ENCODE results near the gene DNLZ. TPM values are rescaled to one million over a fixed set of nuclear protein-coding genes. Genes with fewer than 3 reads are reported as not detected.

DNLZ gene
- polyA plus RNA-seq, 1 donor from 2014 or later = 23.6 TPM

DNA sequence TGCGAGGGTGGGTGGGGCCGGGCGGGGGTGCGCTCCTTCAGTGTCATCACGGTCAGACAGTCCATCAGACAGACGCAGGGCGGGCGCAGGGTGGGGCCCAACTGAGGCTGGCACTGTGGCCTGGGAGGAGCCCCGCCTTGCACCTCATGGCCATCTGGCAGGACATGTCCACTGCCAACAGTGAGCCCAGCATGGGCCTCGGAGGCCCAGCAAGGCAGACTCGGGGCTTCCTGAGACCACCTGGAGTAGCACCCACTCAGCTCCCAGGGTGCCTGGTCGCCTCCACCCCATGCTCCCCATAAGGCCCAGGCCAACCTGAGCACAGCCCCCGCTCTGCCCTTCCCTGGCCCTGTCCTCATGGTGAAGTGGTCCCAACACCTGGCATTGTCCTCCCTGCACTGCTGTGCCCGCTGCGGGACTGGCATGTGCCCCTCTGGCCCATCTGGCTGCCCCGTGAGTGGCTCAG is 44.7 kb downstream of the DNLZ start:
- Histone ChIP-seq H3K9me3 (ENCODE audit: low read length) (peaks cover 5% of the 10 kb centered on the region), H2AFZ (ENCODE audit: low read depth, low read length) (no peak overlapping the region), H3K9me2 (ENCODE audit: insufficient read depth, low read length) (no peaks in the 10 kb centered on the region), H3K27me3 (ENCODE audit: insufficient read depth, low read depth, low read length) (no peaks in the 10 kb centered on the region), H4K20me1 (ENCODE audit: insufficient read depth) (no peaks in the 10 kb centered on the region), H3K4me2 (ENCODE audit: low read length) (no peak overlapping the region), H3K4me3 (ENCODE audit: low read length) (no peak overlapping the region), H3K36me3 (ENCODE audit: insufficient read depth, low read length) (no peaks in the 10 kb centered on the region), H3F3A (ENCODE audit: insufficient read depth, low read length, poor library complexity, severe bottlenecking) (no peaks in the 10 kb centered on the region), H3K79me2 (replicated peaks; ENCODE audit: insufficient read depth, low read length) (no peaks in the 10 kb centered on the region), H3K9ac (ENCODE audit: low read length) (no peak overlapping the region), H3K27ac (ENCODE audit: low read length) (no peak overlapping the region)
- TF ChIP-seq TAF1 (IDR thresholded peaks at IDR 0.05; ENCODE audit: low read depth) (no peak), POLR2AphosphoS5 (IDR thresholded peaks at IDR 0.05) (no peak), EZH2 (IDR thresholded peaks at IDR 0.05; ENCODE audit: borderline replicate concordance, insufficient read depth, low read length, poor library complexity, severe bottlenecking) (no peak), EP300 (conservative IDR thresholded peaks at IDR 0.05; ENCODE audit: poor library complexity, severe bottlenecking) (no peak), RAD21 (conservative IDR thresholded peaks at IDR 0.05) (no peak), SMC3 (conservative IDR thresholded peaks at IDR 0.05; ENCODE audit: poor library complexity) (no peak), MXI1 (conservative IDR thresholded peaks at IDR 0.05; ENCODE audit: poor library complexity, severe bottlenecking) (no peak)
- TF ChIP-seq, protein P1, sequence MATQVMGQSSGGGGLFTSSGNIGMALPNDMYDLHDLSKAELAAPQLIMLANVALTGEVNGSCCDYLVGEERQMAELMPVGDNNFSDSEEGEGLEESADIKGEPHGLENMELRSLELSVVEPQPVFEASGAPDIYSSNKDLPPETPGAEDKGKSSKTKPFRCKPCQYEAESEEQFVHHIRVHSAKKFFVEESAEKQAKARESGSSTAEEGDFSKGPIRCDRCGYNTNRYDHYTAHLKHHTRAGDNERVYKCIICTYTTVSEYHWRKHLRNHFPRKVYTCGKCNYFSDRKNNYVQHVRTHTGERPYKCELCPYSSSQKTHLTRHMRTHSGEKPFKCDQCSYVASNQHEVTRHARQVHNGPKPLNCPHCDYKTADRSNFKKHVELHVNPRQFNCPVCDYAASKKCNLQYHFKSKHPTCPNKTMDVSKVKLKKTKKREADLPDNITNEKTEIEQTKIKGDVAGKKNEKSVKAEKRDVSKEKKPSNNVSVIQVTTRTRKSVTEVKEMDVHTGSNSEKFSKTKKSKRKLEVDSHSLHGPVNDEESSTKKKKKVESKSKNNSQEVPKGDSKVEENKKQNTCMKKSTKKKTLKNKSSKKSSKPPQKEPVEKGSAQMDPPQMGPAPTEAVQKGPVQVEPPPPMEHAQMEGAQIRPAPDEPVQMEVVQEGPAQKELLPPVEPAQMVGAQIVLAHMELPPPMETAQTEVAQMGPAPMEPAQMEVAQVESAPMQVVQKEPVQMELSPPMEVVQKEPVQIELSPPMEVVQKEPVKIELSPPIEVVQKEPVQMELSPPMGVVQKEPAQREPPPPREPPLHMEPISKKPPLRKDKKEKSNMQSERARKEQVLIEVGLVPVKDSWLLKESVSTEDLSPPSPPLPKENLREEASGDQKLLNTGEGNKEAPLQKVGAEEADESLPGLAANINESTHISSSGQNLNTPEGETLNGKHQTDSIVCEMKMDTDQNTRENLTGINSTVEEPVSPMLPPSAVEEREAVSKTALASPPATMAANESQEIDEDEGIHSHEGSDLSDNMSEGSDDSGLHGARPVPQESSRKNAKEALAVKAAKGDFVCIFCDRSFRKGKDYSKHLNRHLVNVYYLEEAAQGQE (IDR thresholded peaks at IDR 0.05; ENCODE audit: borderline replicate concordance) = no peak
- TF ChIP-seq, protein P2, sequence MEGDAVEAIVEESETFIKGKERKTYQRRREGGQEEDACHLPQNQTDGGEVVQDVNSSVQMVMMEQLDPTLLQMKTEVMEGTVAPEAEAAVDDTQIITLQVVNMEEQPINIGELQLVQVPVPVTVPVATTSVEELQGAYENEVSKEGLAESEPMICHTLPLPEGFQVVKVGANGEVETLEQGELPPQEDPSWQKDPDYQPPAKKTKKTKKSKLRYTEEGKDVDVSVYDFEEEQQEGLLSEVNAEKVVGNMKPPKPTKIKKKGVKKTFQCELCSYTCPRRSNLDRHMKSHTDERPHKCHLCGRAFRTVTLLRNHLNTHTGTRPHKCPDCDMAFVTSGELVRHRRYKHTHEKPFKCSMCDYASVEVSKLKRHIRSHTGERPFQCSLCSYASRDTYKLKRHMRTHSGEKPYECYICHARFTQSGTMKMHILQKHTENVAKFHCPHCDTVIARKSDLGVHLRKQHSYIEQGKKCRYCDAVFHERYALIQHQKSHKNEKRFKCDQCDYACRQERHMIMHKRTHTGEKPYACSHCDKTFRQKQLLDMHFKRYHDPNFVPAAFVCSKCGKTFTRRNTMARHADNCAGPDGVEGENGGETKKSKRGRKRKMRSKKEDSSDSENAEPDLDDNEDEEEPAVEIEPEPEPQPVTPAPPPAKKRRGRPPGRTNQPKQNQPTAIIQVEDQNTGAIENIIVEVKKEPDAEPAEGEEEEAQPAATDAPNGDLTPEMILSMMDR (IDR thresholded peaks at IDR 0.05; ENCODE audit: poor library complexity, severe bottlenecking) = no peak

DNA sequence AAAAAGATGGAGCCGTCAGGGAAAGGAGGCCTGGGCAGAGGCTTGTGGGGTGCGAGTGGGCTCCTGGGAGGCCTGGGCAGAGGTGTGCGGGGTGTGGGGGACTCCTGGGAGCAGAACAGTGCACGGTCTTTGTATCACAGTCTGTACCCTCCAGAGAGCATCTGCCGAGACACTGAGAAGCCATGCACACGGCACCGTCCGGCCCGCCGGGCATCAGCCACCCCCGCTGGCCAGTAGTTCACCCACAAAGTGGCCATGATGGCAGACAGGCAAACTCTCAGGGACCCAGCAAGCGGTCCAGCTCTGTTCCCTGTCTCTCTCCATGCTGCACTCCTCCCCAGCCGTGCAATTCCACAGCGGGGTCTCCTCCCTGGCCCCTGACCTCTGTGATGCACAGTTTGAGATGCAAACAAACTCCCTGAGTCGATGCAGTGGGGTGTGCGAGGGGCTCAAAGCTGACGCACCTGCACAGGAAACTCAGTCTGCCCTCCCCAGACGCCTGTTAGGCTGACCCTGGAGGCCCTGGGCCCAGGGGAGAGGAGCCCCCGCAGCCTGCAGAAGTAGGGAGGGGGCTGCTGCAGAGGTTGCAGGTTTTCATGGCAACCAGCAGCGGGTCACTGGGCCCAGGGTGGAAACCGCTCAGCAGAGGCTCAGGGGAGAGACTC is 45.3 kb downstream of the DNLZ start:
- no peak for TF ChIP-seq POLR2AphosphoS5 (IDR thresholded peaks at IDR 0.05)
- TF ChIP-seq TAF1 (IDR thresholded peaks at IDR 0.05; ENCODE audit: low read depth) = no peak
- no peak for TF ChIP-seq MXI1 (conservative IDR thresholded peaks at IDR 0.05; ENCODE audit: poor library complexity, severe bottlenecking)
- no peak for TF ChIP-seq EP300 (conservative IDR thresholded peaks at IDR 0.05; ENCODE audit: poor library complexity, severe bottlenecking)
- TF ChIP-seq RAD21 (conservative IDR thresholded peaks at IDR 0.05) = no peak
- TF ChIP-seq, protein P2 (IDR thresholded peaks at IDR 0.05; ENCODE audit: poor library complexity, severe bottlenecking) = no peak
- no peak for TF ChIP-seq EZH2 (IDR thresholded peaks at IDR 0.05; ENCODE audit: borderline replicate concordance, insufficient read depth, low read length, poor library complexity, severe bottlenecking)
- TF ChIP-seq, protein P1 (IDR thresholded peaks at IDR 0.05; ENCODE audit: borderline replicate concordance) = no peak
- no peak for TF ChIP-seq SMC3 (conservative IDR thresholded peaks at IDR 0.05; ENCODE audit: poor library complexity)

More for the DNA sequence above, 45.3 kb downstream of the DNLZ start:
- no peak overlapping the region for H2AFZ ChIP-seq (ENCODE audit: low read depth, low read length)
- no peaks in the 10 kb centered on the region for H3K27me3 ChIP-seq (ENCODE audit: insufficient read depth, low read depth, low read length)
- H3K9me3 ChIP-seq (ENCODE audit: low read length) = peaks cover 5% of the 10 kb centered on the region
- no peak overlapping the region for H3K9ac ChIP-seq (ENCODE audit: low read length)
- no peak overlapping the region for H3K4me2 ChIP-seq (ENCODE audit: low read length)
- no peak overlapping the region for H3K4me3 ChIP-seq (ENCODE audit: low read length)
- no peak overlapping the region for H3K27ac ChIP-seq (ENCODE audit: low read length)
- no peaks in the 10 kb centered on the region for H3K9me2 ChIP-seq (ENCODE audit: insufficient read depth, low read length)
- no peaks in the 10 kb centered on the region for H3F3A ChIP-seq (ENCODE audit: insufficient read depth, low read length, poor library complexity, severe bottlenecking)
- H4K20me1 ChIP-seq (ENCODE audit: insufficient read depth) = no peaks in the 10 kb centered on the region
- no peaks in the 10 kb centered on the region for H3K36me3 ChIP-seq (ENCODE audit: insufficient read depth, low read length)
- no peaks in the 10 kb centered on the region for H3K79me2 ChIP-seq (replicated peaks; ENCODE audit: insufficient read depth, low read length)

Data from neural cell (in vitro differentiated cells).